ENCODE results near the gene NGEF. TPM values are rescaled to one million over a fixed set of nuclear protein-coding genes. Genes with fewer than 3 reads are reported as not detected.
"Not testable (repeated sequence)": the region's sequence is repeated elsewhere in the genome, so short reads cannot be mapped to it uniquely, and the experiment has no call there.

Gene NGEF
- total and polyA plus RNA-seq, 7 donors = 0.13 to 0.51 (median 0.25) TPM; not detected in 1

DNA sequence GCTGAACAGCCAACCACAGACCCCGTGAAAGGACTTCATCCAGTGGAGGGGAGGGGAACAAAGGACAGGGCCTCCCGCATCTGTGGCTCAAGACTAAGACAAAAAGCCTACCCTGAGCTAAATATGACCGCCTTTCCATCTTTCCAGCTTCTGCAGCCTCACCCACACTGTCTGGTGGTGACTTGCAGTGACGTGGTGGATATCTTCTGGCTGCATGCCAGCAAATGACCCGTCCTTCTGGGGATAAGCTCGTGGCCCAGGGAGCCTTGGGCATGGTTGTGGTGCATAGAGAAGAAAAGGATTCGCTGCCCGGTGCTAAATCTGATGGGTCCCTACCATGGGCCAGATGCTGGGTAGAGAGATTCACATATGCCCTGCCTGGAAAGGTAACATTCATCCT is 8.7 kb upstream of the NGEF start:
- DNase-seq = no peak
- H3K27ac ChIP-seq = no peak overlapping the region
- ATAC-seq = no peak
- no peaks in the 10 kb centered on the region for H3K4me1 ChIP-seq
- WGBS, 3 donors = 63 to 67% (median 65%) methylated on average over 8 of the region's 8 CpGs
- H3K36me3 ChIP-seq (ENCODE audit: insufficient read depth in 1 of 2, low read depth in 1 of 2) = no peaks in the 10 kb centered on the region
- intact Hi-C loops (cut with DNase I) = no loop called here
- no peaks in the 10 kb centered on the region for H3K27me3 ChIP-seq (ENCODE audit: insufficient read depth in 3 of 3, low read length in 2 of 3)
- H3K9me3 ChIP-seq = no peaks in the 10 kb centered on the region
- no peak for TF ChIP-seq CTCF (IDR thresholded peaks at IDR 0.05)
- H3K4me3 ChIP-seq = no peak overlapping the region

GRCh38 chr2:233020454-233020853 is 7.4 kb upstream of the NGEF start:
- no peak for DNase-seq
- 67 to 85% (median 81%) methylated on average over 2 of the region's 2 CpGs for WGBS, 3 donors
- Histone ChIP-seq H3K27me3 (ENCODE audit: insufficient read depth in 3 of 3, low read length in 2 of 3) (no peaks in the 10 kb centered on the region), H3K27ac (no peak overlapping the region), H3K9me3 (no peaks in the 10 kb centered on the region), H3K36me3 (ENCODE audit: insufficient read depth in 1 of 2, low read depth in 1 of 2) (no peaks in the 10 kb centered on the region), H3K4me3 (no peak overlapping the region), H3K4me1 (no peaks in the 10 kb centered on the region)
- ATAC-seq = no peak
- no peak for TF ChIP-seq CTCF (IDR thresholded peaks at IDR 0.05)
- intact Hi-C loops (cut with DNase I) = no loop called here

DNA sequence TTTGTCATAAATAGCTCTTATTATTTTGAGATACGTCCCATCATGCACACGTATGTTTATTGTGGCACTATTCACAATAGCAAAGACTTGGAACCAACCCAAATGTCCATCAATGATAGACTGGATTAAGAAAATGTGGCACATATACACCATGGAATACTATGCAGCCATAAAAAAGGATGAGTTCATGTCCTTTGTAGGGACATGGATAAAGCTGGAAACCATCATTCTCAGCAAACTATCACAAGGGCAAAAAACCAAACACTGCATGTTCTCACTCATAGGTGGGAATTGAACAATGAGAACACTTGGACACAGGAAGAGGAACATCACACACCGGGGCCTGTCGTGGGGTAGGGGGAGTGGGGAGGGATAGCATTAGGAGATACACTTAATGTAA is 6.6 kb upstream of the NGEF start:
- ATAC-seq; H3K36me3 ChIP-seq (ENCODE audit: insufficient read depth in 1 of 2, low read depth in 1 of 2); H3K27ac ChIP-seq; H3K4me1 ChIP-seq; H3K9me3 ChIP-seq; H3K4me3 ChIP-seq; DNase-seq; intact Hi-C loops (cut with DNase I); H3K27me3 ChIP-seq (ENCODE audit: insufficient read depth in 3 of 3, low read length in 2 of 3): not testable (repeated sequence)
- 91 to 94% (median 93%) methylated on average over 4 of the region's 4 CpGs for WGBS, 3 donors

DNA sequence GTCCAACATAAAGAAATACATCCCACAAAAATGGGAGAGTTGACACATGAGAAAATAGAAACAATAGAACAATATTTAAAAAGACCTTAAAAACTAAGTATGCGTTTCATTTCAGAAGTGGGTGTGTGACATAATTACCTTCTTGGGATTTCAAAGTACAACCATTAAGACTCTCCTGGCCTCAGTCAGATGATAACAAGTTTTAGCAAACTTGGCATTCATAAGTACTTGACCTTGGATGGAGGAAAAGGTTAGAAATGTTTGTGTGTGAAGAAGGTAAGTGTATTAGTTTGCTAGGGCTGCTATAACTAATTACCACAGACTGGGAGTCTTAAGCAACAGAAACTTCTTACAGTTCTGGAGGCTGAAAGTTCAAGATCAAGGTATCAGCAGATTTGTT is 4.9 kb upstream of the NGEF start:
- Histone ChIP-seq H3K9me3 (no peaks in the 10 kb centered on the region), H3K36me3 (ENCODE audit: insufficient read depth in 1 of 2, low read depth in 1 of 2) (no peaks in the 10 kb centered on the region), H3K4me3 (no peak overlapping the region), H3K27me3 (ENCODE audit: insufficient read depth in 3 of 3, low read length in 2 of 3) (no peaks in the 10 kb centered on the region), H3K4me1 (no peaks in the 10 kb centered on the region), H3K27ac (no peak overlapping the region)
- intact Hi-C loops (cut with DNase I) = no loop called here
- no peak for TF ChIP-seq CTCF (IDR thresholded peaks at IDR 0.05)
- WGBS, 3 donors = 90 to 98% (median 95%) methylated on average over 1 of the region's 1 CpG
- DNase-seq (no peak), ATAC-seq (no peak)

GRCh38 chr2:233015019-233015645 is 2.1 kb upstream of the NGEF start:
- Histone ChIP-seq H3K27me3 (ENCODE audit: insufficient read depth in 3 of 3, low read length in 2 of 3) (no peaks in the 10 kb centered on the region), H3K9me3 (no peaks in the 10 kb centered on the region), H3K36me3 (ENCODE audit: insufficient read depth in 1 of 2, low read depth in 1 of 2) (no peaks in the 10 kb centered on the region), H3K4me3 (no peak overlapping the region), H3K27ac (no peak overlapping the region), H3K4me1 (no peaks in the 10 kb centered on the region)
- no peak for ATAC-seq
- TF ChIP-seq CTCF (IDR thresholded peaks at IDR 0.05) = no peak
- WGBS, 3 donors = 95 to 97% (median 97%) methylated on average over 1 of the region's 1 CpG
- DNase-seq = no peak
- intact Hi-C loops (cut with DNase I) = no loop called here

Measured in psoas muscle (tissue), 8 donors.